ENCODE results near the gene PPP2R5C. TPM values are rescaled to one million over a fixed set of nuclear protein-coding genes. Genes with fewer than 3 reads are reported as not detected.
A peak's percentile ranks its signal among the peaks of the same experiment; 100 is the strongest.

The PPP2R5C gene
- total RNA-seq, 1 experiment from 2014 or later, result 89.9 TPM

DNA sequence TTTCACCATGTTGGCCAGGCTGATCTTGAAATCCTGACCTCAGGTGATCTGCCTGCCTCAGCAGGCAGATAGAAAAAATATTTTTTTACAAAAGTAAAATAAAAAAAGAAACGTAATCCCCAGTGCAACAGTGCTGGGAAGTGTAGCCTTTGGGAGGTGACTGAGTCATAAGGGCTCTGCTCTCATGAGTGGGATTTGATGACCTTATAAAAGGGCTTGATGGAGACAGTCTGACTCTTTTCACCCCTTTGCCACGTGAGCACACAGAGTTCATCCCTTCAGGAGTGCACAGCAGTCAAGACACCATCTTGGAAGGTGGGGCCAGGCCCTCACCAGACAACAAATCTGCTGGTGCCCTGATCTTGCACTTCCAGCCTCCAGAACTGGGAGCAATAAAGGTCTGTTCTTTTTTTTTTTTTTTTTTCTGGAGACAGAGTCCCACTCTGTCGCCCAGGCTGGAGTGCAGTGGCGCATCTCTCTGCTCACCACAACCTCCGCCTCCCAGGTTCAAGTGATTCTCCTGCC lies 178.2 kb downstream of the PPP2R5C start (continued):
- TF ChIP-seq, protein P1, sequence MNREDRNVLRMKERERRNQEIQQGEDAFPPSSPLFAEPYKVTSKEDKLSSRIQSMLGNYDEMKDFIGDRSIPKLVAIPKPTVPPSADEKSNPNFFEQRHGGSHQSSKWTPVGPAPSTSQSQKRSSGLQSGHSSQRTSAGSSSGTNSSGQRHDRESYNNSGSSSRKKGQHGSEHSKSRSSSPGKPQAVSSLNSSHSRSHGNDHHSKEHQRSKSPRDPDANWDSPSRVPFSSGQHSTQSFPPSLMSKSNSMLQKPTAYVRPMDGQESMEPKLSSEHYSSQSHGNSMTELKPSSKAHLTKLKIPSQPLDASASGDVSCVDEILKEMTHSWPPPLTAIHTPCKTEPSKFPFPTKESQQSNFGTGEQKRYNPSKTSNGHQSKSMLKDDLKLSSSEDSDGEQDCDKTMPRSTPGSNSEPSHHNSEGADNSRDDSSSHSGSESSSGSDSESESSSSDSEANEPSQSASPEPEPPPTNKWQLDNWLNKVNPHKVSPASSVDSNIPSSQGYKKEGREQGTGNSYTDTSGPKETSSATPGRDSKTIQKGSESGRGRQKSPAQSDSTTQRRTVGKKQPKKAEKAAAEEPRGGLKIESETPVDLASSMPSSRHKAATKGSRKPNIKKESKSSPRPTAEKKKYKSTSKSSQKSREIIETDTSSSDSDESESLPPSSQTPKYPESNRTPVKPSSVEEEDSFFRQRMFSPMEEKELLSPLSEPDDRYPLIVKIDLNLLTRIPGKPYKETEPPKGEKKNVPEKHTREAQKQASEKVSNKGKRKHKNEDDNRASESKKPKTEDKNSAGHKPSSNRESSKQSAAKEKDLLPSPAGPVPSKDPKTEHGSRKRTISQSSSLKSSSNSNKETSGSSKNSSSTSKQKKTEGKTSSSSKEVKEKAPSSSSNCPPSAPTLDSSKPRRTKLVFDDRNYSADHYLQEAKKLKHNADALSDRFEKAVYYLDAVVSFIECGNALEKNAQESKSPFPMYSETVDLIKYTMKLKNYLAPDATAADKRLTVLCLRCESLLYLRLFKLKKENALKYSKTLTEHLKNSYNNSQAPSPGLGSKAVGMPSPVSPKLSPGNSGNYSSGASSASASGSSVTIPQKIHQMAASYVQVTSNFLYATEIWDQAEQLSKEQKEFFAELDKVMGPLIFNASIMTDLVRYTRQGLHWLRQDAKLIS (CRISPR knock-in tag; IDR thresholded peaks at IDR 0.05; ENCODE audit: borderline replicate concordance), result no peak
- TF ChIP-seq ZSCAN18 (CRISPR knock-in tag; IDR thresholded peaks at IDR 0.05), result no peak
- TF ChIP-seq ZNF396 (CRISPR knock-in tag; IDR thresholded peaks at IDR 0.05; ENCODE audit: borderline replicate concordance), result no peak

DNA sequence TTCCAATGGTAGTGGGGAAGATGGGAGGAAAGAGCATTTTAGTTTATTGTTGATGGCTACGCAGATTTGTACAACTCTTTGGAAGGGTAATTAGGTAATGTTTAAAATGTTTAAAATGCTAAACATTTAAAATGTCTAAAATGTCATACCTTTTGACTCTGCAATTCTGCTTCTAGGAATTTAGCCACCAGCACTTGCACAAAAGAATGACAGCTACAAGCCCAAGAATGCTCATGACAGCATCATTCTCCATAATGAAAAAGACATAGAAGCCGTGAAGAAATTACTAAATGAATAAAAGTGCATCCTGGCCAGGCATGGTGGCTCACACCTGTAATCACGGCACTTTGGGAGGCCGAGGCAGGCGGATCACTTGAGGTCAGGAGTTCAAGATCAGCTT lies 182.9 kb downstream of the PPP2R5C start:
- Mint-ChIP-seq H3K4me3 (no peak overlapping the region), H3K27me3 (ENCODE audit: low read depth) (peaks cover 86% of the 10 kb centered on the region), H3K36me3 (no peaks in the 10 kb centered on the region), H3K9me3 (no peaks in the 10 kb centered on the region), H3K4me1 (peaks cover 24% of the 10 kb centered on the region), H3K27ac (no peak overlapping the region)
- ChIA-PET POLR2A (no interaction called here), CTCF (interaction anchor here (0.9 to 1.0 kb wide), 2 partner anchors 173 to 237 kb away, joined by 4 read pairs; no protein-coding TSS in a partner anchor)
- no peak for TF ChIP-seq TEAD4 (CRISPR knock-in tag; IDR thresholded peaks at IDR 0.05)
- no peak for TF ChIP-seq FOXK1 (CRISPR knock-in tag; IDR thresholded peaks at IDR 0.05)
- no peak for TF ChIP-seq GABPB1 (CRISPR knock-in tag; IDR thresholded peaks at IDR 0.05)
- no peak for TF ChIP-seq CBFB (CRISPR knock-in tag; IDR thresholded peaks at IDR 0.05; ENCODE audit: low read depth)
- TF ChIP-seq JUN (CRISPR knock-in tag; IDR thresholded peaks at IDR 0.05), result no peak
- TF ChIP-seq ZNF416 (CRISPR knock-in tag; IDR thresholded peaks at IDR 0.05), result no peak
- TF ChIP-seq MXD4 (CRISPR knock-in tag; IDR thresholded peaks at IDR 0.05; ENCODE audit: borderline replicate concordance), result no peak
- TF ChIP-seq SMAD4 (CRISPR knock-in tag; IDR thresholded peaks at IDR 0.05), result no peak
- ATAC-seq (no peak), DNase-seq (ENCODE audit: low spot score) (no peak)

- POLR2A ChIA-PET, result interaction anchor here (0.7 kb wide), 2 partner anchors 135 to 210 kb away, joined by 3 to 4 read pairs; no protein-coding TSS in a partner anchor
- TF ChIP-seq NR1H2 (CRISPR knock-in tag; IDR thresholded peaks at IDR 0.05) (no peak), ATF1 (CRISPR knock-in tag; IDR thresholded peaks at IDR 0.05) (no peak), USF1 (CRISPR knock-in tag; IDR thresholded peaks at IDR 0.05) (peak; percentile 75), NFATC4 (CRISPR knock-in tag; IDR thresholded peaks at IDR 0.05) (no peak), ZMAT4 (CRISPR knock-in tag; IDR thresholded peaks at IDR 0.05) (0 out of 2 replicates have a peak, but pooled peaks have one; percentile 49), SMAD4 (CRISPR knock-in tag; IDR thresholded peaks at IDR 0.05) (no peak), SMAD3 (CRISPR knock-in tag; IDR thresholded peaks at IDR 0.05; ENCODE audit: borderline replicate concordance) (no peak), TEAD1 (CRISPR knock-in tag; IDR thresholded peaks at IDR 0.05) (0 out of 2 replicates have a peak, but pooled peaks have one; percentile 17), FOXK1 (CRISPR knock-in tag; IDR thresholded peaks at IDR 0.05) (0 out of 2 replicates have a peak, but pooled peaks have one; percentile 19)
- TF ChIP-seq, protein P2, sequence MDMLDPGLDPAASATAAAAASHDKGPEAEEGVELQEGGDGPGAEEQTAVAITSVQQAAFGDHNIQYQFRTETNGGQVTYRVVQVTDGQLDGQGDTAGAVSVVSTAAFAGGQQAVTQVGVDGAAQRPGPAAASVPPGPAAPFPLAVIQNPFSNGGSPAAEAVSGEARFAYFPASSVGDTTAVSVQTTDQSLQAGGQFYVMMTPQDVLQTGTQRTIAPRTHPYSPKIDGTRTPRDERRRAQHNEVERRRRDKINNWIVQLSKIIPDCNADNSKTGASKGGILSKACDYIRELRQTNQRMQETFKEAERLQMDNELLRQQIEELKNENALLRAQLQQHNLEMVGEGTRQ (CRISPR knock-in tag; IDR thresholded peaks at IDR 0.05), result peak; percentile 74
- TF ChIP-seq, protein P3, sequence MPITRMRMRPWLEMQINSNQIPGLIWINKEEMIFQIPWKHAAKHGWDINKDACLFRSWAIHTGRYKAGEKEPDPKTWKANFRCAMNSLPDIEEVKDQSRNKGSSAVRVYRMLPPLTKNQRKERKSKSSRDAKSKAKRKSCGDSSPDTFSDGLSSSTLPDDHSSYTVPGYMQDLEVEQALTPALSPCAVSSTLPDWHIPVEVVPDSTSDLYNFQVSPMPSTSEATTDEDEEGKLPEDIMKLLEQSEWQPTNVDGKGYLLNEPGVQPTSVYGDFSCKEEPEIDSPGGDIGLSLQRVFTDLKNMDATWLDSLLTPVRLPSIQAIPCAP (CRISPR knock-in tag; IDR thresholded peaks at IDR 0.05), result no peak
- ATAC-seq (peak; percentile 34), DNase-seq (ENCODE audit: low spot score) (no peak)
- CTCF ChIA-PET, result interaction anchor here (0.6 to 1.1 kb wide), 4 partner anchors 9 to 238 kb away, joined by 3 to 4 read pairs (median 4); no protein-coding TSS in a partner anchor
- Mint-ChIP-seq H3K36me3 (no peaks in the 10 kb centered on the region), H3K27ac (no peak overlapping the region), H3K9me3 (no peaks in the 10 kb centered on the region), H3K4me1 (peaks cover 24% of the 10 kb centered on the region), H3K4me3 (no peak overlapping the region), H3K27me3 (ENCODE audit: low read depth) (peaks cover 79% of the 10 kb centered on the region)
These were observed 183.7 kb downstream of the PPP2R5C start for GRCh38 chr14:101945171-101945570.

All from WTC11 (cell line).